ENCODE measurements around the gene MTMR3.

The MTMR3 gene

DNA sequence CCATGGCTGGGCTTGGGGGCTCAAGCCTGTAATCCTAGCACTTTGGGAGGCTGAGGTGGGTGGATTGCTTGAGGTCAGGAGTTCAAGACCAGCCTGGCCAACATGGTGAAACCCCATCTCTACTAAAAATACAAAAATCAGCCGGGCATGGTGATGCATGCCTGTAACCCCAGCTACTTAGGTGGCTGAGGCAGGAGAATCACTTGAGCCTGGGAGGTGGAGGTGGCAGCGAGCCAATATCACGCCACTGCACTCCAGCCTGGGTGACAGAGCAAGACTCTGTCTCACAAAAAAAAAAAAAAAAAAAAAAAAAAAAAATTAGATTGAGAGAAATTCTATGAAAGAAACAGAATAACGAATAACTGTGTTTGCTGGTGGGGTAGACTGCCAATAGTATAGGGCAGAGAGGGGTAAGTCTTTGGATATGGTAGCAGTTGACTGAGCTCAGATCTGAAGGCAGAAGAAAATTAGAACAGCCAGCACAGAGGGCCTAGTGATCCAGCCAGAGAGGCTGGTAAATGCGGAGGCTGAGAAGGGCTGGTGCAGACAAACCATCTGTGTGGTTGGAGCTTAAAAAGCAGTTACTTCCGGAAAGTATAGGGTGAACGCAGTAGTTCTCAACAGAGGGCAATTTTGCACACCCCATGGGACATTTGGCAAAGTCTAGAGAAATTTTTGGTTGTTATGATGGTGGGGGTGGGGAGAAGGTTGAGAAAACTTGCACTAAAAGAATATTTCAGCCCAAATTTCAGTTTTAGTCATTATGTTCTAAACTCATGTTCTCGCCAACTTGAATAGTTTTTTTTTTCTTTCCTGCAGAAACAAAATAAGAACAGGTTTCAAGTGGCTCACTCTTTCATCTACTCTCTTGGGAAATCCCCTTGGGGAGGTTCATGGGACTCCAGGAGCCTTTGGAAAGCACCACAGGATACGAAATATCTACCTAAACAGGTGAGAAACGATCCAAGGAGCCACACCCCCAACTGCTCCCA lies 195.6 kb downstream of the MTMR3 start:
- FAIRE-seq, result no peak
- no peak for DNase-seq (ENCODE audit: insufficient read length, low spot score)

DNA sequence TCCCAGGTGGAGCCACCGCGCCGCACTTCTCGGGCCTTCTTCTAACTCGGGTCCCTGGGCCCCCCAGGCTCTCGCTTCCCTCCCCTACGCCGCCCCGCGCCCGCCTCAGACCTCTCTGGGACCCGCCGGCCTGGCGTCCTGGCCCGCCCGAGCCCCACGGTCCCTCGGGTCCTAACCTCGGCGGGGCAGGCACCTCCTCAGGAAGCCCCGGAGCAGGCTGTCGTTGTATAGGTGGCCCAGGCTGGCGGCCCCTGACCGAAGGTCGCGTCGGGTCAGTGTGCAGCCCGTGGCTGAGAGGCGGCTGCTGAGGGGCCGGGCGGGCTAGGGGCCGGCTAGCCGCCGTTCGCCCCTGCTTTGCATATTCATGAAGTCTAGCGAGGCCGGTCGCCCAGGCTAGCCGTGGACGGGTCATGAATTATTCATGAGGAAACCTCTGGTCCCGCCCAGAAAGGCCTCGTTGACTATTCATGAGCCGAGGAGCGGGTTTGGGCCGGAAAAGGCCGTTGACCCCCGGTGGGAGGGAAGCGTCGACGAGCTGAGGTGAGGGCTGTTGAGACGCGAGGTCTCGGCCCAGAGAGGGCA lies 197.1 kb downstream of the MTMR3 start, which contains the start of gene HORMAD2:
TSS of gene HORMAD2 (plus strand) at position 513 of the 582 bp plus-strand sequence. CDS start 13,489 bp downstream, outside the sequence.
- no peak for DNase-seq (ENCODE audit: insufficient read length, low spot score)
- FAIRE-seq, result no peak

Data from HTR-8/SVneo (cell line).